HUES48 (cell line): ENCODE data around the gene AMZ2.
"Not testable (repeated sequence)": the region's sequence is repeated elsewhere in the genome, so short reads cannot be mapped to it uniquely, and the experiment has no call there.

Experiments used
- H3K27ac ChIP-seq: one replicate; pipeline ENCODE4 v1.7.0; 2013; ENCODE audit warnings: low read depth, low read length, inconsistent platforms
- H3K27me3 ChIP-seq: 2 replicates; pipeline ENCODE4 v1.6.1; 2013; ENCODE audit warnings: mild to moderate bottlenecking, low read length; ENCODE audit not compliant: control insufficient read depth, insufficient read depth
- H3K36me3 ChIP-seq: 2 replicates; pipeline ENCODE4 v1.6.1; 2013; ENCODE audit warnings: low read length; ENCODE audit not compliant: control insufficient read depth, insufficient read depth
- H3K4me1 ChIP-seq: 2 replicates; pipeline ENCODE4 v1.6.1; 2013; ENCODE audit warnings: mild to moderate bottlenecking, low read length; ENCODE audit not compliant: control insufficient read depth, insufficient read depth
- H3K4me3 ChIP-seq: 2 replicates; pipeline ENCODE4 v1.5.1; 2013; ENCODE audit warnings: mild to moderate bottlenecking, low read depth, low read length
- H3K9ac ChIP-seq: 2 replicates; pipeline ENCODE4 v1.6.1; 2013; ENCODE audit warnings: mild to moderate bottlenecking, low read depth, low read length, moderate library complexity
- H3K9me3 ChIP-seq: 2 replicates; pipeline ENCODE4 v1.6.1; 2013; ENCODE audit warnings: low read length; ENCODE audit not compliant: control insufficient read depth, insufficient read depth

The AMZ2 gene

GRCh38 chr17:68256701-68257100 lies 8.9 kb downstream of the AMZ2 start:
- H3K27me3 ChIP-seq, H3K9ac ChIP-seq, H3K9me3 ChIP-seq, H3K4me3 ChIP-seq, H3K27ac ChIP-seq, H3K4me1 ChIP-seq: not testable (repeated sequence)
- peaks cover 39% of the 10 kb centered on the region for H3K36me3 ChIP-seq

- Histone ChIP-seq H3K4me1 (0 out of 2 replicates have a peak, but pooled peaks cover 4% of the 10 kb centered on the region), H3K9me3 (no peaks in the 10 kb centered on the region), H3K27ac (no peak overlapping the region), H3K4me3 (no peak overlapping the region), H3K27me3 (no peaks in the 10 kb centered on the region), H3K9ac (no peak overlapping the region), H3K36me3 (peaks cover 34% of the 10 kb centered on the region)
Measured at GRCh38 chr17:68257934-68258333, 10.1 kb downstream of the AMZ2 start.

- peaks cover 26% of the 10 kb centered on the region for H3K36me3 ChIP-seq
- not testable (repeated sequence) for H3K27ac ChIP-seq, H3K4me1 ChIP-seq
Measured at GRCh38 chr17:68258890-68259647, 11.2 kb downstream of the AMZ2 start.

DNA sequence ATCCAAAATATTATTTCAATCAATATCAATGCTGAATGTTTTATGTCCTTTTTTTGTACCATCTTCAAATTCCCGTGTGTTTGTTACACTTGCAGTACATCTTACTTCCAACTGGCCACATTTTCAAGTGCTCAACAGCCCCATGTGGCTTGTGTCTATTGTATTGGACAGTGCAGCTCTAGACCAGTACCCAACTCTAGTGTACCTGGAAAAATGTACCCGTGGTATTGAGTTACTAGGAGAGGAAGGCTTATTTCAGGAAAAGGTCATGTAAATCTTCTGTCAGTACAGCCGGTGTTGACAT lies 11.8 kb downstream of the AMZ2 start:
- not testable (repeated sequence) for H3K4me1 ChIP-seq, H3K27ac ChIP-seq, H3K9me3 ChIP-seq, H3K9ac ChIP-seq, H3K27me3 ChIP-seq
- peaks cover 20% of the 10 kb centered on the region for H3K36me3 ChIP-seq
- peak overlapping the region; percentile 50 for H3K4me3 ChIP-seq

More at GRCh38 chr17:68258890-68259647, 11.2 kb downstream of the AMZ2 start:
- H3K9ac ChIP-seq, H3K27me3 ChIP-seq, H3K9me3 ChIP-seq: not testable (repeated sequence)
- peak overlapping the region; percentile 50 for H3K4me3 ChIP-seq

- no peaks in the 10 kb centered on the region for H3K27me3 ChIP-seq
- no peak overlapping the region for H3K4me3 ChIP-seq
- H3K36me3 ChIP-seq: peaks cover 17% of the 10 kb centered on the region
- H3K4me1 ChIP-seq: 0 out of 2 replicates have a peak, but pooled peaks cover 4% of the 10 kb centered on the region
- H3K9ac ChIP-seq: no peak overlapping the region
- no peaks in the 10 kb centered on the region for H3K9me3 ChIP-seq
- H3K27ac ChIP-seq: no peak overlapping the region
Measured at GRCh38 chr17:68260051-68260762, 12.4 kb downstream of the AMZ2 start.

- not testable (repeated sequence) for H3K27ac ChIP-seq, H3K36me3 ChIP-seq, H3K9me3 ChIP-seq, H3K4me3 ChIP-seq, H3K27me3 ChIP-seq, H3K4me1 ChIP-seq, H3K9ac ChIP-seq
Measured at GRCh38 chr17:68262467-68262866, 14.6 kb downstream of the AMZ2 start.

DNA sequence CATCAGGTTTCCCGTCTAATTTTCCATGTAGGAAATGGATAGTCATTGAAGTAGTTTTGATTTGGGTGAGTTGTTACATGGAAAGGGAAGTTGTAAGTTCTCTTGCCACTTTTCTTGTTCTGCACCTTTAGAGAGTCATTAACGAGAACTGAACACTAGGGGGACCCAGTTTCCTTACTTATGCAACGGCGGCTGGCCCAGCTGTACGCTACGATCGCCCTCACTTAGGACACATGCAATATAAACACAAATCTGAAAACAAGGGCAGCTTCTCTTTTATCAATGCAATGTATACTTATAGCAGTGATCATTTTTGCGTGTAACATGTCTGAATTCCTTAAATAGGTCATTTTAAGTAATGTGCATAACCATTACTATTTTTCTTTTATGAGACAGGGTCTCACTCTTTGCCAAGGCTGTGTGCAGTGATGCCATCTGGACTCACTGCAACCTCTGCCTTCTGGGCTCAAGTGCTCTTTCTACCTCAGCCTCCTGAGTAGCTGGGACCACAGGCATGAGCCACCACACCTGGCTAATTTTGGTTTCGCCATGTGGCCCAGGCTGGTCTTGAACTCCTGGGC lies 15.3 kb downstream of the AMZ2 start:
- H3K9ac ChIP-seq, H3K27me3 ChIP-seq, H3K27ac ChIP-seq, H3K9me3 ChIP-seq, H3K36me3 ChIP-seq, H3K4me1 ChIP-seq, H3K4me3 ChIP-seq: not testable (repeated sequence)

- H3K9ac ChIP-seq, H3K4me1 ChIP-seq, H3K9me3 ChIP-seq, H3K4me3 ChIP-seq, H3K36me3 ChIP-seq, H3K27me3 ChIP-seq, H3K27ac ChIP-seq: not testable (repeated sequence)
Measured at GRCh38 chr17:68265833-68266232, 18.0 kb downstream of the AMZ2 start.

- no peak overlapping the region for H3K4me3 ChIP-seq
- no peak overlapping the region for H3K9ac ChIP-seq
- no peaks in the 10 kb centered on the region for H3K36me3 ChIP-seq
- no peak overlapping the region for H3K27ac ChIP-seq
- no peaks in the 10 kb centered on the region for H3K27me3 ChIP-seq
- H3K9me3 ChIP-seq: peaks cover 7% of the 10 kb centered on the region
- no peaks in the 10 kb centered on the region for H3K4me1 ChIP-seq
Measured at GRCh38 chr17:68273722-68274121, 25.9 kb downstream of the AMZ2 start.

DNA sequence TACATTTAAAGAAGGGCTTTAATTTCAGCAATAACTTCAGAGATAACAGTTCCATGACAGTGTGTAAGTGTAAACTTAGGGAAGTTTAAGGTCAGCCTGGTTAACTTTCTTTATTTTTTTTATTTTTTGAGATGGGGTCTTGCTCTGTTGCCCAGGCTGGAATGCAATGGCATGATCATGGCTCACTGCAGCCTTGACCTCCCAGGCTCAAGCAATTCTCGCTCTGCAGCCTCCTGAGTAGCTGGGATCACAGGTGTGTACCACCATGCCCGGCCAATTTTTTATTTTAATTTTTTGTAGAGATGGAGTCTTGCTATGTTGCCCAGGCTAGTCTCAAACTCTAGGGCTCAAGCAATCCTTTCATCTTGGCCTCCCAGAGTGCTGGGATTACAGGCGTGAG lies 28.5 kb downstream of the AMZ2 start:
- H3K27me3 ChIP-seq, H3K9me3 ChIP-seq, H3K9ac ChIP-seq, H3K4me1 ChIP-seq, H3K36me3 ChIP-seq, H3K27ac ChIP-seq, H3K4me3 ChIP-seq: not testable (repeated sequence)

DNA sequence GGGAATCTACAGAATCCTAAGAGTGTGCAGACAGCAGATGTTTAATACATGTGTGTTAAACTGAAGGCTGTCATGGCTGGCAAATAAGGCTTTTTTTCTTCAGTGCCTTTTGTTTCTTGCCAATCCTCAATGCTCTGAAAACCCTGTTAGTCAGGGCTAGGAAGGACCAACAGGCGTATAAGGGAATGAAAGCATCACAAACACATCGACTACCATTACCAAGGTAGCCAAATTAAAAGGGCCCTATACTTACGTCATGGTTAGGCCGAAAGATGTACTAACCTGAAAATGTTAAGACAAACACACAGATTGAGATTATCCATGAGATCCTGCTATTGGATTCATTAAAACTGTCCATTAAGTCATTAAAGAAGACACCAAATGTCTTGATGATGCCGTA lies 30.0 kb downstream of the AMZ2 start:
- Histone ChIP-seq H3K36me3 (no peaks in the 10 kb centered on the region), H3K27me3 (no peaks in the 10 kb centered on the region), H3K27ac (no peak overlapping the region), H3K9me3 (peaks cover 7% of the 10 kb centered on the region), H3K9ac (no peak overlapping the region), H3K4me3 (no peak overlapping the region), H3K4me1 (no peaks in the 10 kb centered on the region)
